Fibroblast of lung (primary cell): Measurements from ENCODE around the gene SYT7.

Source experiments
- CTCF ChIP-seq, 2 donors: IDR thresholded peaks in 1 of 2; conservative IDR thresholded peaks in 1 of 2; 1 replicate in 1 of 2; 2 replicates in 1 of 2; pipeline ENCODE4 v1.5.1; 2011 to 2012; ENCODE audit warnings: low read length in 2 of 2, control low read depth in 1 of 2, inconsistent platforms in 1 of 2, low read depth in 1 of 2, mild to moderate bottlenecking in 1 of 2
- EZH2 ChIP-seq: IDR thresholded peaks from 2 replicates; pipeline ENCODE4 v1.5.1; 2012; ENCODE audit warnings: low read length, control low read depth, mild to moderate bottlenecking; ENCODE audit errors: missing control alignments

- TF ChIP-seq CTCF (conservative IDR thresholded peaks at IDR 0.05 in 1 of 2, IDR thresholded peaks at IDR 0.05 in 1 of 2; ENCODE audit: low read depth in 1 of 2, low read length in 2 of 2) (no peak), EZH2 (no peak)
Observed at GRCh38 chr11:61571337-61571736, 9.5 kb downstream of the SYT7 start.
